GM13977 (cell line): ENCODE measurements around the gene NAB2.

Source experiments
- DNase-seq: peaks from one replicate; pipeline ENCODE4 v3.0.0; 2012; ENCODE audit warnings: low spot score
- in situ Hi-C: fragments of 300-500 bp; cut with MboI; formaldehyde crosslinking; loops from one replicate; pipeline ENCODE4 v1.12.0; 2022; ENCODE audit warnings: low sequenced_read_pairs, low pct_unique_long_range_greater_than_20kb, mixed read lengths, inconsistent platforms; ENCODE audit not compliant: unreplicated experiment
- TF ChIP-seq, protein P1 (sequence below): IDR thresholded peaks from 2 replicates; pipeline ENCODE4 v1.5.1; 2012; ENCODE audit warnings: mild to moderate bottlenecking, control low read depth; ENCODE audit not compliant: insufficient read depth; ENCODE audit errors: extremely low read depth, missing control alignments

Gene NAB2

GRCh38 chr12:57134949-57135348 lies 46.0 kb downstream of the NAB2 start:
- no peak for DNase-seq
- TF ChIP-seq, protein P1, sequence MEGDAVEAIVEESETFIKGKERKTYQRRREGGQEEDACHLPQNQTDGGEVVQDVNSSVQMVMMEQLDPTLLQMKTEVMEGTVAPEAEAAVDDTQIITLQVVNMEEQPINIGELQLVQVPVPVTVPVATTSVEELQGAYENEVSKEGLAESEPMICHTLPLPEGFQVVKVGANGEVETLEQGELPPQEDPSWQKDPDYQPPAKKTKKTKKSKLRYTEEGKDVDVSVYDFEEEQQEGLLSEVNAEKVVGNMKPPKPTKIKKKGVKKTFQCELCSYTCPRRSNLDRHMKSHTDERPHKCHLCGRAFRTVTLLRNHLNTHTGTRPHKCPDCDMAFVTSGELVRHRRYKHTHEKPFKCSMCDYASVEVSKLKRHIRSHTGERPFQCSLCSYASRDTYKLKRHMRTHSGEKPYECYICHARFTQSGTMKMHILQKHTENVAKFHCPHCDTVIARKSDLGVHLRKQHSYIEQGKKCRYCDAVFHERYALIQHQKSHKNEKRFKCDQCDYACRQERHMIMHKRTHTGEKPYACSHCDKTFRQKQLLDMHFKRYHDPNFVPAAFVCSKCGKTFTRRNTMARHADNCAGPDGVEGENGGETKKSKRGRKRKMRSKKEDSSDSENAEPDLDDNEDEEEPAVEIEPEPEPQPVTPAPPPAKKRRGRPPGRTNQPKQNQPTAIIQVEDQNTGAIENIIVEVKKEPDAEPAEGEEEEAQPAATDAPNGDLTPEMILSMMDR: no peak
- in situ Hi-C loops: no loop called here

GRCh38 chr12:57135527-57136326 lies 46.8 kb downstream of the NAB2 start:
- no peak for DNase-seq
- TF ChIP-seq, protein P1: no peak
- in situ Hi-C loops: no loop called here

DNA sequence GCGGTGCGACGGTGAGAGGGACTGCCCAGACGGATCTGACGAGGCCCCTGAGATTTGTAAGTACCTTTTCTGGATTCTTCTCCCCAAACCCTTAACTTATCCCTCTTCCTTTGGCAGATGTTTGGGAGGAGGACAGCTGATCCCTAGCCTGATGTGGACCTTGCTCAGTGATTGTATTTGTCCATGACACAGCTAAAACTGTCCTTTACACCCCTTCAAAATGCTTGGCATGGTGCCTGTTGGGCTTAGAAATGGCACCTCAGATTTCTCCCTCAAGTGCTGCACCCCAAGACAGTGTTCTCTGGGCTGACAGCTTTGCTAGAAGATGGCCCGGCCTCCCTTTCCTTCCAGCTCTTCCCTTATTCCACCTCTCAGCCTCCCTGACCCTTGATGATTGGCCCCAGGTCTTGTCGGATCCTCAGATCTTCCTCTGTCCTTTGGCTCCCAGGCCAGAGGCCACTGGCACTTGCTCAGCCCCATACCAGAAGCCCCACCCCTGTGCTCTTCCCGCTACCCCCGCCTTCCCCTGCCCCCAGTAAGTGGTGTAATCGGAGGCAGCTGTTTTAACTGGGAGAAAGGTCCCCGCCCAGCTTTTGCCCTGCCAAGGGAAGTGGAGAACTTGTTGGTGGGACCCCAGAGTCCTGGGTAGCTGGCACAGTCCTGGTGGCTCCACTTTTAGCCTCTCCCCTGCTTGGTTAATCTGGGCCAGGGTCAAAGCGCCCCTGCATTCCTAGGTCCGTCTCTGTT lies 49.8 kb downstream of the NAB2 start:
- TF ChIP-seq, protein P1: no peak
- in situ Hi-C loops: no loop called here
- no peak for DNase-seq

DNA sequence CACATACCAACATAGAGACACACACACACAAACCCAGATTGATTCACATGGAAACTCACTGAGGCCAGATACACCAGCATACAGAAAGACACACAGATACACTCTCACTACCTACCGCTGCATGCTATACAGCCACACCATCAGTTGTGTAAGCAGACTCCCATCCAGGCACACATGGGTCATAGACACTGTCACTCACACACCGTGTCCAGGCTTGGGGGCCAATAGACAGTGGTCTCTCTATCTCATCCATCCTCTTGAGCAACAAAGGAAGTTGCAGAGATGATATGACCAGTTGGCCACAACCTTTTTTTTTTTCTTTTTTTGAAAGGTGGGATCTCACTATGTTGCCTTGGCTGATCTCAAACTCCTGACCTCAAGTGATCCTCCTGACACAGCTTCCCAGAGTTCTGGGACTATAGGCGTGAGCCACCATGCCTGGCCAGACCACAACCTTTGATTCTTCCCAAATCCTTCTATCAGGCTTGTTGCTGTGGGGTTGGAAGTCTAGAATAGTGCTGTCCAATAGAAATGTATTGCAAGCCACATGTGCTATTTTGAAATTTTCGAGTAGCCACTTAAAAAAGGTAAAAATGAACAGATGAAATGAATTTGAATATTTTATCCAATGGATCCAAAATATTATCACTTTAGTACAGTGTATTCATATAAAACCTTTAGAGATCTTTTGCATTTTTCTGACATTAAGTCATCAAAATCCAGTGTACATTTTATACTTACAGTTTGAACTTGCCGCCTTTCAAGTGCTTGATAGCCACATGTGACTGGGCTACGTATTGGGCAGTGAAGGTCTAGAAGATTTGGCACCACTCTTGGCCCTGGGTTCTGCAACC lies 51.1 kb downstream of the NAB2 start:
- TF ChIP-seq, protein P1: no peak
- no peak for DNase-seq
- in situ Hi-C loops: no loop called here

DNA sequence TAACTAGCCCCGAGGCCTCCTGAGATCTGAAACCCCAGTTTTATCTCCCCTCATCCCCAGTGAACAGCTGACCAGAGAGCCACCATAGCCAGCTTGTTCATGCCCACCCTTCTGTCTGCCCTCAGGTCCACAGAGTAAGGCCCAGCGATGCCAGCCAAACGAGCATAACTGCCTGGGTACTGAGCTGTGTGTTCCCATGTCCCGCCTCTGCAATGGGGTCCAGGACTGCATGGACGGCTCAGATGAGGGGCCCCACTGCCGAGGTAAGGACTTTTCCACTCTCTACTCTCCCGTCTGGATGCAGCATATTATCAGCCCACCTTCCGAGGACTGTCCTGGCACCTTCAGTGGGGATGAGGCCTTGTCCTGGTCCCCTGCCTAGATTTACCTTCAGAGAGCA lies 52.3 kb downstream of the NAB2 start:
- no peak for DNase-seq
- in situ Hi-C loops: no loop called here
- TF ChIP-seq, protein P1: no peak

DNA sequence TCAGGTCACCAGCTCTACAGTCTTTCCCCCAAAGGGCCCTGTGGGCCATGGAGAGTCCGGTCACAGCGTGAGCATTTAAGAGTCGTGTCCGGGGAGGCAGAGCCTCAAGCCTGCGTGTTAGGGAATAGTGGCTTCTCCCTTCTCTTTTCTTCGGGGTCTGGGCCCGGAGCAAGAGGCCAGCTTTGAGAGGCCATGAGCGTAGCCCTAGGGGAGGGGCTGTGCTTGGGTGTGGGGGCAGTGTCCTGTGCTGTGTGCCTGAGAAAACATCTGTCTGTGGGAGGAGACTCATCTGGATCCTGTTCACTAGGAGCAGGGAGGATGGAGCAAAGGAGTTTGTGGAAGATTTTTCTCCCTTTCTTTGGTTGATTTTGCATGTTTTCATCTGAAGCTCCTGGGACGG lies 53.2 kb downstream of the NAB2 start:
- DNase-seq: no peak
- in situ Hi-C loops: no loop called here
- TF ChIP-seq, protein P1: no peak
